GM18520 (cell line): ENCODE measurements around the gene TCEA2.

Experiments
- ATAC-seq: cut with Tn5 transposase; IDR thresholded peaks from one replicate; pipeline ENCODE4 v1.9.1; 2021; ENCODE audit not compliant: unreplicated experiment

TCEA2 gene

DNA sequence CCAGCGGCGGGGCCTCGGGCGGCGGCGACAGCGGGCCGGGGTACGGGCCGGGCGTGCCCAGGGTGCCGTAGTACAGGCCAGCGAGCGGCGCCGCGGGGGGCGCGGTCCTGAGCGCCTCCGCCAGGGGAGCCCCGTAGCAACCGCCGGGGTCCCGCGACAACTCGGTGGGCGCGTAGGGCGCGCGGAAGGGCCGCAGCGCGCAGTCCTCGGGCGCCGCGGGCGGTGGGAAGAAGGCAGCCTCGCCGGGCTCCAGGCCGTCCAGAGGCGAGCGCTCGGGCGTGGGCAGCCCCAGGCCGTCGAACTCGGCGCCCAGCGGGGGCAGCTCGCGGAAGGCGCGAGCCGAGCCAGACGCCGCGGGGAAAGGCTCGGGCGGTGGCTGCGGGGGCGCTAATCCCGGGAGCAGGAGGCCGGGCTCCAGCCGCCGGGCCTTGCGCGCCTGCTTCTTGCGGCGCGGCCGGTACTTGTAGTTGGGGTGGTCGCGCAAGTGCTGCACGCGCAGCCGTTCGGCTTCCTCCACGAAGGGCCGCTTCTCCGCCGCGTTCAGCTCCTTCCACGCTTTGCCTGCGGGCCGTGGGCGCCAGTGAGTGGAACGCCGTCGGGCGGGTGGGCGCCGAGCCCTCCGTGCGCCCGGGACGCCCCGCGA, 14.5 kb upstream of the TCEA2 start:
- no peak for ATAC-seq

- no peak for ATAC-seq
These were observed 13.7 kb upstream of the TCEA2 start, which contains the start of gene SOX18 for GRCh38 chr20:64049060-64049877. Gene SOX18, minus strand, starts transcription at chr20:64049639. Its CDS starts 123 bp downstream, at chr20:64049516.

- ATAC-seq = no peak
These were observed 13.1 kb upstream of the TCEA2 start for GRCh38 chr20:64049878-64050260.

DNA sequence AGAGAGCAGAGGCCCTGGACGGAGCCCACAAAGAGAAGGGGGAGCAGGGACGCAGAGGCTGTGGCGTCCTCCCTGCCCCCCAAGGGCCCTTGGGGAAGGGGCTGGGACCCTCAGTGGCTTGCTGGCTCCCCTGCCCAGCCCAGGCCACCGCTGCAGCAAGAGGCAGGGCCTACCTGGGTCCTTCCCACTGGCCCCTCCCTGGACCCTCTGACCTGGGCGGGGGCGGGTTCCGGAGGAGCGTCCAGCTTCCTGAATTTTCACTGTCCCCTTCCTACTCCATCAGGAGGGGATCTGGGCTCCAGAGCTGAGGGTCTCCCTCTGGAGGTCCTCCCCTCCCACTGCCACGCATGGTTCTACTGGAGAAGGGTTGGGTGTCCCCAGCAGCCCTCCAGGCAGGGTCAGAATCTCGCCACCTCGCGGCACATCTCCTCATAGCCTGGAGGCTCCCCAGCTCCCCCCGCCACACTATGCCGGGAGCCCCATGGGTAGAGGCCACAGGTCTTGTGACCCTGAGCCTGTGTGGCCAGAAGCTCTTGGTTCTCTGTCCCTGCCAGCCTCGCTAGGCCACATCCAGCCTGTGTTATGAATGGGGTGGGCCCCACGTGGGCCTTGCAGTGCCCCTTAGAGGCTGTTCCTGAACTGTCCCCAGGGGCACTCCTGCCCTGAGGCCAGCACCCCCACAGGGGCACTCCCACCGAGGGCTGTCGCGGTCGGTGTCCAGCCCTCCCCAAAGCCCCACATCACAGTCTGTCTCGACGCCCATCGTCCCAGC, 12.6 kb upstream of the TCEA2 start:
- ATAC-seq = no peak

DNA sequence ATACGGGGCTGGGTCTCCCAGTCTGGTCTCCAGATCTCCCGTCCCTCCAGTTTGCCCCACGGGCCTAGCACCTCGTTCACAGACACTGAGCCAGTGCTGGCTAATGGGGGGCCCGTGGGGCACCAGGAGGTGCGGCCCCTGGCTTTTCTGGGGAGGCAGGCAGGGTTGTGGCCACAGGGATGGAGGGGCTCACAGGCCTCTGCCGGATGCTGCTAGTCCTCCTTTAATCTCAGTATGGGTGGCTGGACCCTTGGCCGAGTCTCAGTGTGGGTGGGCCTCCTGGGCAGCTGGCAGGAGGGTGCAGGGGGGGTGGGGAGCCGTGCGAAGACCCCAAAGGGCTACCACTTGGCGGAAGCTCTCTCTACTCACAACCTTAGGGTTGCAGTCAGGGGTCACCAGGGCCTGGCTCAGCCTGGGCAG, 12.0 kb upstream of the TCEA2 start:
- ATAC-seq = no peak

- no peak for ATAC-seq
These were observed 11.3 kb upstream of the TCEA2 start for GRCh38 chr20:64051561-64052325.

DNA sequence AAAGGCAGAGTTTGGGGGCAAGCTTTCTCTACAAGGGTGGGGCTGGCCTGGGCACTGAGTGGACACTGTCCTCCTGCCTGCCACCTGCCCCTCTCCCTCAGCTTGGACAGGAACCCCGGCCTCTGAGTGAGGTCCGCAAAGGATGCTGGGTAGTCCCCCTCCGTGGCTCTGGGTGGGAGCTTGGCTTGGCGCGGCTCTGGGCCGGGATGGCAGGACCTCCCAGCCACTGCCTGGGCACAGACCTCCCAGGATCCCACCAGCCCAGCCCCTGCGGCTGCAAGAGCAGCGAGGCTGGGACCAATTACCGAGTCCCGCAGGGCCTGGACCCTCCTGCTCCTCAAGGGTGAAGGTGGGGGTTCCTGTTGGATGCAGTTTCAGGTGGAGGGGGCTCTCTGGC, 10.7 kb upstream of the TCEA2 start:
- ATAC-seq = no peak

DNA sequence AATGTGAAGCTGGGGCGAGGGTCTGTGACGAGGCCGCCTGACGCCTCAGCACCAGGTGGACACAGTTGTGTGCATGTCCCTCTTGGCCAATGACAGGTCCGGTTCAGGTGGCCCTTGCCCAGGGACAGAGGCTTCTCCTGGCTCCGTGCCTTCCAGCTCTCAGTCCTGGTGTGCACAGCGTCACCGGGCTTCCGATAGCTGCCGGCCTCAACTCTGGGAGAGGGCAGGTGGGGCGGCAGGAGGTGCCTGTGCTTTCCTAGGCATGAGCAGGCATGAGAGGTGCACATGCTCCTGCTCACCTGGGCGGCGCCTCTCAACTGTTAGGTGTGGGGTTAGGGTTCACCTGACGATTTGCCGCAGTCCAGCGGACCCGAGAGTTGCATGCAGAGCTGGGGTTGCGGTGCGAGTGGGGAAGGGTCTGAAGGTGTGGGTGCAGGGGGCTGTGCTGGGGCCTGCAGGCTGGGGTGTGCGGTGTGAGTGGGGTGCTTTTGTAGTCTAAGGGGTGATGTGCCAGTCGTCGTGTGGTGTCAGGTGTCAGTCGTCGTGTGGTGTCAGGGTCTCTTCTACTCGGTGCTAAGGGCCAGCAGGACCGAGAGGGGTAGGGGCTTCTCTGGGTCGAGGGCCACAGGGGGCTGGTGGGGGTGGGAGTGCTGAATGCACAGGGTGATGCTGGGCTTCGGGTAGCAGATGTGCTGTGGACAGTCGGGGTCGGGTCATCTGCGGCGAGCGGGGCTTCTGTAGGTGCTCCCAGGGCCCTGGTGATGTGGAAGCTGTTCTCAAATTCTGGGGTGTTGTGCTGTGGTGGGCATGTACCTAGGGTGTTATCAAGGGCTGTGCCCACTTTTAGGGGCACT, 9.8 kb upstream of the TCEA2 start:
- no peak for ATAC-seq

GRCh38 chr20:64053841-64054661, 8.9 kb upstream of the TCEA2 start:
- ATAC-seq = no peak

- no peak for ATAC-seq
These were observed 7.6 kb upstream of the TCEA2 start for GRCh38 chr20:64055396-64055892.

DNA sequence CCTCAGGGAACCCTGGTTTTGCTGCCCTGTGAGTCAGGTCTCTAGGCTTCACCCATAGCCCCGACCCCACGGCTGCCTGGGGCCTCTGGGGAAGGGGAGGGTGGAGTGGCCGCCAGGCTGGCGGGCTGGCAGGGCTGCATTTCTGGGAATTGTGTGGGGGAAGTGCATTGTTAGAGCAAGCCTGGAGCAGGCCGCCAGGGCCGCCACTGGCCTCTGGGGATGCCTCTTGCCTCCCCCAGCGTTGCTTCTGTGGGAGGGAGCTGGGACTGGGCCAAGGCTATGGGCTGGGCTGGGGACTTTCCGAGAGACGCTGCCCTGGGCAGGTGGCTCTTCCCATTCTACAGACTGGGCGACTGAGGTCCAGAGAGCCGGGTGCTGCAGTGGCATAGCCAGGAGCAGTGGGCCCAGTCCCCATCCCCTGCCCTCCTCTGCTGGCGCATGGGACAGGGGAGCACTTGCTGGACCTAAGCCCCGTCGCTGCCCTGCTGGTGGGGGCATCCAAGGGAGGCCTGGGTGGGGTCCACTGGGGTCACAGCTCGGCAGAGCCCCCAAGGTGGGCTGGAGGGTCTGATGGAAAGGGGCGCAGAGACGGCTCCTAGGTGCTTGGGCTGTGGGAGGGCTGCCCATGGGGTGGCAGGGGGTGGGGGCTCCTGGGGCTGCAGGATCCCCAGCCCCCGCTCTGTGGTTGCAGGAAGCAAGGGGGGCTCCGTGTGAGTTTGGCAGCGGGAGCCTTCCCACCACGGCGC, 6.9 kb upstream of the TCEA2 start:
- ATAC-seq = no peak

- ATAC-seq = no peak
These were observed 6.4 kb upstream of the TCEA2 start for GRCh38 chr20:64056639-64056888.

- no peak for ATAC-seq
These were observed 5.9 kb upstream of the TCEA2 start for GRCh38 chr20:64056889-64057627.

DNA sequence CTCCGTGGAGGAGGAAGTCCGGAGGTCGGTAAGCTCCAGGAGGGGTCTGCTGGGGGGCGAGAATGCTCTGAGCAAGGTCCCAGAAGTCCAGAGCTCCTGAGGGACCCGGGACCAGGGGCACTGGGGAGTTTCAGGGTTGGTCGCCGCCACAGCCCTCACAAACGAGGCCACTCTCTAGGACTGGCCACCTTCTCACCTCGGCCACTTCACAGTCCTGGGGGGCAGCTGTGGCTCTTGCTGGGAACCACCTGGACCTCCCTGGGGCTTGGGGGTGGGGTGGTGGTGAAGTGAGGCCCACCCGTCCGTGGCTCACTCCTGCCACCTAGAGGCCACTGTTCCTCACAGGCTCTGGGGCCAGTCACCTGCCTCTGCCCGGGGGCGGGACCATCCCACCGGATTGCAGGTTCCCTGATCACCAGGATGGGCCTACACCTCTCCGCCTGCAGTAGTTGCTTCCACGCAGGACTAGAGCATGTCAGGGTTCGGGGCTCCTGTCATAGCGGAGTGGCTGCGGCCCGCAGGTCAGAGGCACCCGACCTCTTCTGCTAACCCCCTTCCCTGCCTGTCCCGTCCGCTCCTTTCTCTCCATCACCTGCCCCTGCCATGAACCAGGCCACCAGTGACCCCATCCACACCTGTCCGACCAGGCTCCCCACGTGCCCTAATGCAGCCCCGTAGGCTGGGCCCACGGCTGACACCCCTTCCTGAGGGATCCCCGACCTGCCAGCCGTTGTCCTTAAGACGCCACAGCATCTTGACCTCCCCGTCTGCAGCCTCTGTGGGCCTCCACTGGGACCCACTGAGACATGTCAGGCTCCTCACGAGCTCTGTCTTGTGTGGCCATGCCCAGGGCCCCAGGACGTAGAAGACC, 5.1 kb upstream of the TCEA2 start:
- no peak for ATAC-seq

- ATAC-seq = no peak
These were observed 4.5 kb upstream of the TCEA2 start for GRCh38 chr20:64058536-64058935.

GRCh38 chr20:64062276-64062595, 762 bp upstream of the TCEA2 start:
- no peak for ATAC-seq
